GF-D8 (cell line): ENCODE data around the gene GHR.

ENCODE experiments used
- DNase-seq: peaks from one replicate; lab custom pipeline; 2025; lab: John Stamatoyannopoulos, UW

GHR gene

GRCh38 chr5:42604171-42604711 lies 181.0 kb downstream of the GHR start:
- DNase-seq: no peak

GRCh38 chr5:42605490-42605889 lies 182.3 kb downstream of the GHR start:
- no peak for DNase-seq

DNA sequence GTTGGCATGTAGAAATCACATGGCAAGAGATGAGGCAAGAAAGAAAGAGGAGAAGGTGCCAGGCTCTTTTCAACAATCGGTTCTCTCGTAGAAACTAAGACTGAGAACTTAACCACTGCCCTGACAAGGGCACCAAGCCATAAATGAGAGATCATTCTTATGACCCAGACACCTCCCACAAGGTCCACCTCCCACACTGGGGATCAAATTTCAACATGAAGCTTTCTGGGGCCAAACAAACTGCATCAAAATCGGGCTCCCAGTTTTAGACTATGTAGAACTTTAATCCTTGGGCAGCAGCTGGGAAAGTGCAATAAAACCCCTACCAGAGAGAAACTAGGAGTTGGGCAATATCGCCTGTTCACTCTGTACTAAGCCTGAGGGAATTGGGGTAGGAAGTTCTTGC lies 183.2 kb downstream of the GHR start:
- DNase-seq: no peak

DNA sequence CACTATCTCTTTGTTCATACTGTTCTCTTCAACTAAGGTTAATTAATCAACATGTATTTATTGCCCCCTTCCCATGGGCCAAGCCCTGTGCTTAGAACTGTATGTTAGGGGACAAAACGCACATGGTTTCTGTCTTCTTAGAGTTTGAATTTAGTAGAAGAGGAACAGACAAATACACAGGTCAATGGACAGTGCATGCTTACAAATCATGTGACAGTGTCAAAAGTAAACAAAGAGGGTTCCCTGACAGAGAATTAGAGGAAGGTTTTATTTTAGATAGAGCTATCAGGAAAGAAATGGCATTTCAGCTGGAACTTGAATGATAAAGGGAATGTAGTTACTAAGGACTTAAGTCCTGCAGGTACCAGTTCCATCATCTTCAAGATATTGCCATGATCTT lies 188.2 kb downstream of the GHR start:
- DNase-seq: no peak

DNA sequence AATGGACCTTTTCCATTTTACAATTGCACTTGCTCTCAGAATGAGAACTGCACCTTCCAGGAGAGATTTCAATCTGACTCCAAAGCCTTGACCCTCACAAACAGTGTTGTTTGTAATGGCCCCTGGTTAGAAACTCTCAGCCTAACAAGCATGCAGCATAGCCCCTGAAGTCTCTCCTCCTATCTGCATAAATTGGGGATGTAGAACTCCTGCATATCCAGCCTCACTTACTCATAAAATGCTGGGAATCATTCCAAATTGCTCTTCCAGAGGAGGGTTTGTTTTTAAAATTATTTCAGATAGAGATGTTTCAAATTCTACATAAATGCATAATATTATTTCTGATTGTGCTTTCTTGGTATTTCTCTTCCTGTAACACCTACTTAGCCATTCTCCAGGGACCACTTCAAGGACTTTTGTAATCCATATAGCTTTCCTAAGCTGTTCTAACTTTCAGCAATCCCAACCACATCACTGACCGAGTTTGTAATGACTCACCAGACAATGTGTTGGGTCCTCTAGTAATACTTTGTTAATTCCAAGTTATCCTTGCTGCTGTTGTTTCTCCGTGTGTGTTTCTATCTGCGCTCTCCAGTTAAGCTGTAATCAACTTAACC lies 189.6 kb downstream of the GHR start:
- no peak for DNase-seq

- no peak for DNase-seq
Observed at GRCh38 chr5:42614509-42614908, 191.3 kb downstream of the GHR start.

DNA sequence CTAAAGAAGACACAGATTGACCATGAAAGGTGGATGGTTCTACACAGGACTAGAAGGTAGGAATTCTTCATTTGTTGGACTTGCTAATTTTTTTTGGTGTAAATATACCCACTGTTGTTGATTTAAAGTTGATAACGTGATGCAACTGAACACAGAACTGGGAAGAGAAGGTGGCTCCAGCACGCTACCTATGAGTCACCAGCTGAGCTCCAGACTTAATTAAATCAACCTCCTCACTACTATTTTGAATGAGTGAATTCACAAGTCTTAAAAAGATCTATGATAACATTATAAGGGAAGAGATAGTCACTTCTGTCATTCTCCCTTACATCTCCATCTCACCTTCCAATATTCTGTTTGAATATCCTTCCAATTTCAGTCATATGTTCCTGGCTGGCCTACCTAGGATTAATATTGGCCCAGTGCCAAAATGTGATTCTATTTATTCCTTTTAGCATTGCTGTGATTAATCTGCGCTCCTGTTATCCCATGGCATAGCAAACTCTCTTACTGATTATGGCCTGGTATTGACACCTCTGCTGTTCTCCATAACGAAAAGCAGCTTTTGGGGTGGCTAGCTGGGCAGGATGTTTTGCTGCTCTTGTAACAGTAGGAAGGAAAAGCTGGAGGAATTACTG lies 197.5 kb downstream of the GHR start:
- DNase-seq: no peak

- DNase-seq: no peak
Observed at GRCh38 chr5:42621242-42621641, 198.0 kb downstream of the GHR start.

DNA sequence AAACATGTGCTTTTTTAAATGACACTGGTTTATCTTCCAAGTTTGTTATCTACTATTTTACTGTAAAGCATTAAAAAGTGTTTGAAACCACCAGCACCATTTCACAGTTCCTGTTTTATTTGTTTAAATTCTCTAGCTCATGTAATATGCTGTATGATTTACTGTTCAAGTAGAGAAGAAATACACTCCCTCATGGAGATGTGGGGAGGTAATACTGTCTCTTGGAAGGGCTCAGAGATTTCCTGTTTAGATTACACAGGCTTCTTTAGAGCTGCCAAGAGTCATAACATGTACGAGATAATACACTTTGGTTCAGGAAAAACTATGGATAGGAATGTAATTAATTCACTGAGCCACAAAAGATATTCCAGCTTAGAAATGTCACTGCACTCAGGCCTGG lies 198.4 kb downstream of the GHR start:
- DNase-seq: no peak

- no peak for DNase-seq
Observed at GRCh38 chr5:42624912-42625311, 201.7 kb downstream of the GHR start.

GRCh38 chr5:42626462-42626861 lies 203.2 kb downstream of the GHR start:
- DNase-seq: no peak

GRCh38 chr5:42628821-42629220 lies 205.6 kb downstream of the GHR start:
- no peak for DNase-seq

GRCh38 chr5:42629284-42629683 lies 206.0 kb downstream of the GHR start:
- no peak for DNase-seq

DNA sequence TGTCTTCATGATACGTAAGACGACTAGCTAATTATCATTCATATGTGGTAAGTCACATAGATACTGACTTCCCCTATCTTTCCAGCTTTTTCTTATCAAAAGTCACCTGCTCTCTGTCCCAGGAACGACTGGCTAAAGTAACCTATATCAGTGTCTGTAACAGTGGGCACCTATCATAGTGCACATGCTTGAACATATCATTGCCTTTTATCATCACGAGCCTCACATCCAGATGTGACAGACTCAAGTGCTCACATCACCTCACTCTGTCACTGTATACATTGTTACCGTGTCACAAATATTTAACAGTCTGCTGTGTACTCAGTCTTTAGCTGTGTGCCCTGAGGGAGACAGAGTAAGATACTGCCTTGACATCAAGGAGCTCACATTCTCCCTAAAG lies 208.0 kb downstream of the GHR start:
- no peak for DNase-seq

- no peak for DNase-seq
Observed at GRCh38 chr5:42632354-42632900, 209.2 kb downstream of the GHR start.

DNA sequence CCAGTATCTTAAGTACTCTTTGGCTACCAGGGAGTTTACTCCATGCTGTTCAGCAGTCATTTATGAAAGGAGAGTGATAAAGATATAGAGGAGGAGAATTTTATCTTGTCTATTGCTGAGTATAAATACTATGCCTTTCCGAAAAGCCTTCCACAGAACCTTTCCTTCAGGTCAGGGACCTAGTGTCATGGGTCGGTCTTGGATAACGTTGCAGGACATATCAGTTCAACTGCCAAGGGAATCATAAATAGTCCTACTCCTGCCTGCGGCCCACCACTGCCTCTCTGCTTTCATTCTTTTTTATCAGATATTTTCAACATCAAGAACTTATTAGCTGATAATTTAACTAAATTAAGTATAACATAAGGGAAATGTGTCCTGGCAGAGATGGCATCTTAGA lies 211.3 kb downstream of the GHR start:
- no peak for DNase-seq

DNA sequence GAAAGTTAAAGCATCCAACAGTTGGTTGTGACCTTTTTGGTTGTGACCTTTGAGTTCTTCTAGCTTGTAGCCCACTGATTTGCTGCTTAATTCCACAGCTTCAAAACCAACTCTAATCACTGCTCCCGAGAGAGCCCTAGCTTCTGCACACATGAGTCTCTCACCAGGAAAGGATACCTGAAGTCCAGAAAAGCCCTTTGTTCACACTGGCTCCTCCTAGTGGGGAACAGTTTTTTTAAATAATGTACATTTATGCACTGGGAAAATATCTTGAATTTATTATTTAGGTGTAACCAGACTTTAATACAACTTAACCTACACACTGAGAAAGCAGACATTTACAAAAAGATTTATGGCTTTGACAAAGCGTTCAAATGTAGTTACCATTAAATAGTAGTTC lies 213.2 kb downstream of the GHR start:
- no peak for DNase-seq

DNA sequence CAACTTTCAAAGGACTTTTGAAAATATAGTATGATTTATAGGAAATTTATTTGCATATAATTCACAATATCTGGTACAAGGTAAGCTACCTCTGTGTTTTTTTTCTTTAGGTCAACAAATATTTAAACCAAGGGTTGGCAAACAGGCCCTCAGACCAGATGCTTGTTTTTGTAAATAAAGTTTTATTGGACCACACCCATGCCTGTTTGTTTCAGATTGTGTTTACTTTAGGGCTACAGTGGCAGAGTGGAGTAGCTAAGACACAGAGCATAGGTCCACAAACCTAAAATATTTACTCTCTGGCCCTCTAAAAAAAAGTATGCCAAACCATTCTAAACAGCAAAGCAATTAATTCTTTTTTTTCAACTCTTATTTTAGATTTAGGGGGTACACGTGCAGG lies 213.7 kb downstream of the GHR start:
- no peak for DNase-seq

- no peak for DNase-seq
Observed at GRCh38 chr5:42638972-42639371, 215.7 kb downstream of the GHR start.

- no peak for DNase-seq
Observed at GRCh38 chr5:42640835-42641234, 217.6 kb downstream of the GHR start.

DNA sequence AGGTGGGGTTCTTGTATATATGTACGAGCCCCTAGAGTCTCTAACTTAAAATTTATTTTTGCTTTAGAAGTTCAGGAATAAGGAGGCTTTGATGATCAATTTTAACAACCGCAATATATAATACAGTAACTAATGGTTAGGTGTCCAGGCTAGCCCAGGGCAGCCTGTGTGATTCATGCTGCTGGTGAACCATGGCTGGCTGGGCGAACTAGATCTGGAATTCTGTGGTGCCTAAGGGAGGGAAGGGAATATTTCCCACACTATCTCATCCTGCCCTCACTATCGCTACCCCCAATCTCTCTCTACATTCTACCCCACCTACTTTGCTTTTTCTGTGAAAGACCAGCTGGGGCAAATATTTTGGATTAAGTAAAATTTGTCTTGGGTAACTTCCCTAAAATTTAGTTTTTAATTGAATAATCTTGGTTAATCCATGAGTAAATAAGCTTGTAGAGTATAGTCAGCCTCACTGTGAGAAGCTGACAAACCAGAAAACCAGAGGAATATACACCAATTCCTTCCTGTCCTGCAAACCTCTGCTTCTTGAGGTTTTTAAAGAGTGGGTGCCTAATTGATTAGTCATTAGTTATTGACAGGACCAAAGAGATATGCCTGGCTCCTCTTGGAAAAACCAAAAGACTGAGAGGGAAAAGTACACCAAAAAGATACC lies 218.2 kb downstream of the GHR start:
- no peak for DNase-seq

DNA sequence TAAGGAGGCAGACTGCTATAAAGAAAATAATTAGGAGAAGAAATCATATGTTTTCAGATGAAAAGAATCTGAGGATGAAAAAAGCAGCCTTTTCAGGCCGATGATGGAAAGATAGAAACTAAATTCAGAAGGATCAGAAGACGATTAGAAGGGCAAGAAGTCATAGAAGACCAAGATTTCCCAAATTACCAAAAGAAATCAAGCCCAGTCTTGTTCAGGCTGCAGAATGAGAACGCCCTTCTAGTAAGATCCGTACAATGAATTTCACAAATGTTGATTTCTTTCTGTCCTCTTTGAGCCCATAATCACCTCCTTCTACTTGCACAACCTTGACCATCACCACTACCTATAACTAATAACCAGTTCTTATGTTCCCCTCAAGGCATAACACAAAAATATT lies 218.8 kb downstream of the GHR start:
- DNase-seq: no peak

DNA sequence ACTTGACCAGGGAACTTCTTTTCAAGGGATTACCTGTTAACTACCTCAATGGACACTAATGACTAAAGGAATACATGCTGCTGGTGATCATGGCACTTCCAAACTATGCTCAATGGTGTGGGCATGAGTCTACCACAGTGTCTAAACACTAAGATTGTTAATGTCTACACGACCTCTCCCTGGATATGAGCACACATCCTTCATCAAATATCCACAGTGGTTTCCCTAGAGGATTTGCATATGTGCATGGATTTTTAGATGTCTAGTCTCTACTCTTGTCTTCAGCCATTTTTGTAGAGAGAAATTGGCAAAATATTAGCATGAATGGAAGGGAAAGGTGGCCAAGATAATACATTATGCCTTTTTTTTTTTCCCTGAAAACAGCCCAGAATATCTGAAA lies 220.1 kb downstream of the GHR start:
- no peak for DNase-seq
